Measurements from ENCODE around the gene PEAK1.
"Not testable (repeated sequence)": the region's sequence is repeated elsewhere in the genome, so short reads cannot be mapped to it uniquely, and the experiment has no call there.

PEAK1 gene

GRCh38 chr15:77183066-77183465 lies 236.8 kb downstream of the PEAK1 start:
- in situ Hi-C loops (cut with MboI; ENCODE audit: low sequenced_read_pairs): no loop called here

DNA sequence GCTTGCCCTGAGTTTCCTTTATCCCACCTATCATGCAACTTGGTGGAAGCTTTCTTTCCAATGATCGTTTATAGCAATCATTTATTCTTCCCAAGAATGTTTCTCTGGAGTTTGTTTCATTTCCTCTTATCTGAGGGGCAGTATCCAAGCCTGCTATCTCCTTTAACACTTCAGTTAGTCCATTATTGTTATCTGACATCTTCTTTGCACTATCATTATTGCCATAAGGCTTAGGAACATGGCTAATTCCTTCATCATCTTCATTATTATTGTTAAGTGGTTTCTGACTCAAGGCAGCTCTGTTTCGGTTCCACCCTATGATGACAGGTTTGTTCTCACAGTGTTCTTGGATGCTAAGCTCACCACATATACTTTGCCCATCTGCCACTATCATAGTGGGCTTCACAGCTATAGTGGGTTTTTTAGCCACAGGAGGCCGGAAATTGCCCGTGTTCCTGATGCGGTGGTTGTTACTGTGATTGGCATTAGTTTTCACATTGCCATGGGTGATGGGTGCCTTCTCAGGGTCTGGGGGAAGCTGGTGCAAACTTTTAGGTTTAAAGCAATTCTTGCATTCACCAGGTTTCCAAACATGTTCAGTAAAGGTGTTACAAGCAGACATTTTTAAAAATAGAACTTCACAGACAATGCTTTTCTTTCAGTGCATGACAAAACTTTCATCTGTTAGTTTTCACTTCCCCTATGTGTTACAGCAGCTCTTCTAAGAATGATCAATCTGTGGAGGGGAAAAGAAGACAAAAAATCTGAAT lies 238.4 kb downstream of the PEAK1 start:
- in situ Hi-C loops (cut with MboI; ENCODE audit: low sequenced_read_pairs): no loop called here

- in situ Hi-C loops (cut with MboI; ENCODE audit: low sequenced_read_pairs): no loop called here
Observed at GRCh38 chr15:77180757-77181156, 239.1 kb downstream of the PEAK1 start.

GRCh38 chr15:77180270-77180669 lies 239.6 kb downstream of the PEAK1 start:
- in situ Hi-C loops (cut with MboI; ENCODE audit: low sequenced_read_pairs): no loop called here

DNA sequence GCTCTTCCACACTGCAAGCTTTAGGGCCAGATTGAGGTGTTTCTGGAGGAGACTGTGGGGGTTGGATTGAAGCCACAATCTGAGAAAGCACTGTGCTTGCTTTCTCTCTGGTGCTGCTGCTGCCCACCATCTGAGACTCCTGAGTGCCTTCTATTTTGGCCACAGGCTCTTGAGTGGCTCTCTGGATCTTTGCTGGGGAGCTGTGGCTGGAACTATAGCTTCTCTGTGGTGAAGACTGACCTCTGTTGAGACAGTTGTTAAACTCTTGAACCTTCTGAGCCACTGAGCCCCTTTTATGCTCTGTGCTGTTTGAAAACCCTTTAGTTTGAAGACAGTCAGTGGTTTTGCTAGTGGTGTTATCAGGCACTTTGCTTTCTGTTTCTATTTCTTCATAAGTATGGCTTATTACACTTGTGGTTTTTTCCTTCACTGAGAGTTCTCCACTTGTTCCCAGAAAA lies 240.3 kb downstream of the PEAK1 start:
- in situ Hi-C loops (cut with MboI; ENCODE audit: low sequenced_read_pairs): no loop called here

DNA sequence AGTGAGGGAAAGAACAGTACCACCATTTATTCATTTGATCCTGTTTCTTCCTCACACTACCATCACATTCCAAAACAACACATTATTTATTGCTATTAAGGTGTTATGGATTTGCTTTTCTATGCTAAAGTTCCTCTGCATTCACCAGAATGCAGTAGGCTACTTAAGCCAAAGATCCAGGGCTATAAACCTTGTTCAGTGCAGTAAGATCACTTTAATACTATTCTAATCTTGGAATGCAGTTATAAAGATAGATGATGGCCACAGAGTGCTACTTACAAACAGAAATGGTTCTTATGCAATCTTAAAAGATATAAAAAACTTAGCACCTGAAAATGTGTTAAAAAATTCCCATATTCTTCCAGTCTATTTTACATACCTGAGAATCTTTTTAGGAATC lies 241.5 kb downstream of the PEAK1 start:
- in situ Hi-C loops (cut with MboI; ENCODE audit: low sequenced_read_pairs): no loop called here

GRCh38 chr15:77176148-77176547 lies 243.8 kb downstream of the PEAK1 start:
- in situ Hi-C loops (cut with MboI; ENCODE audit: low sequenced_read_pairs): not testable (repeated sequence)

DNA sequence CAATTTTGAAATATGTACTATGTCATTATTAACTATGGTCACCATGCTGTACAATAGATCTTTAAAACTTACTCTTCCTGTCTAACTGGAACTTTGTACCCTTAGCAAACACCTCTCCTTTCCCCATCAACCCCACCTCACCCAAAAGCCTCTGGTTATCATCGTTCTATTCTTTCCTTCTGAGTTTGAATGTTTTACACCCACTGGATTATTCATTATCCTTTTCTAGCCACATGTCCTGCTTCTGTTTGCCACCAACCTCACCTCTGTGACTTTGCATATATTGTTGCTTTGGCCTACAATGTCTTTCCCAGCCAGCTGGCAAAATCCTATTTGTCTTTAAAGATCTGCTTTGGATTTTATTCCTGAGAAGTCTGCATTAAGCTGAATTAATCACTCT lies 246.4 kb downstream of the PEAK1 start:
- in situ Hi-C loops (cut with MboI; ENCODE audit: low sequenced_read_pairs): no loop called here

- in situ Hi-C loops (cut with MboI; ENCODE audit: low sequenced_read_pairs): no loop called here
Observed at GRCh38 chr15:77171221-77171967, 248.5 kb downstream of the PEAK1 start.

DNA sequence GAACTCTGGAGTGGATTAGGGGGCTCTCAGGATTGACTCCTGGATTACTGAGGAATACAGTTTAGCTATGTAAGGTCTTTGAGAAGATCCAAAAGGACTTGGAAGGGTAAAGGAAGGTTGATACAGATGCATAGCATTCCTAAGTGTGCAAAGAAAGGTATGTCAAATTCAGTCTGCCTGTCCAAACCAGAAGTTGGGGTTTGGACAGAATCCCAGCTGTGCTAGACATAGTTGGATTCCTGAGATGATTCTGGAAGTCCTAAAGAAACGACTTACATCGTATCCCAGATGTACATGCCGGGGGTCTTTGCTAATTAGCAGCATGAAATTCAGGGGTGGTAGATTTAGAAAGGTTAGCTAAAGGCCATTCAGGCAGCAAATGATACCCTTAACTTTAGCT lies 251.3 kb downstream of the PEAK1 start:
- in situ Hi-C loops (cut with MboI; ENCODE audit: low sequenced_read_pairs): no loop called here

DNA sequence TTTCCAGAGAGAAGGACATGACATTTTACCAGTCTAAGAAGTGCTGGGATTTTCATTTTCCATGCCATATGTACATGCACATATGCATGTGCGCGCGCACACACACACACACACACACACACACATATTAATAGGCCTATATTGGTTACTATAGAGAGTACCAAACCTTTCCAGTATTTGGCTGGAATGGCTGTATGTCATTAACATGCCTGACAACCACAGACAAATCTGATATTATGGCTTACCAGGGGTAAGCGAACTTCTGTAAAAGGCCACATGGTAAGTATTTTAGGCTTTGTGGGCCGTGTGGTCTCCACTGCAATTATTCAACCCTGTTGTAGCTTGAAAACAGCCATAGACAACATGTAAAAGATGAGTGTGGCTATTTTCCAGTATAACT lies 251.8 kb downstream of the PEAK1 start:
- in situ Hi-C loops (cut with MboI; ENCODE audit: low sequenced_read_pairs): no loop called here

DNA sequence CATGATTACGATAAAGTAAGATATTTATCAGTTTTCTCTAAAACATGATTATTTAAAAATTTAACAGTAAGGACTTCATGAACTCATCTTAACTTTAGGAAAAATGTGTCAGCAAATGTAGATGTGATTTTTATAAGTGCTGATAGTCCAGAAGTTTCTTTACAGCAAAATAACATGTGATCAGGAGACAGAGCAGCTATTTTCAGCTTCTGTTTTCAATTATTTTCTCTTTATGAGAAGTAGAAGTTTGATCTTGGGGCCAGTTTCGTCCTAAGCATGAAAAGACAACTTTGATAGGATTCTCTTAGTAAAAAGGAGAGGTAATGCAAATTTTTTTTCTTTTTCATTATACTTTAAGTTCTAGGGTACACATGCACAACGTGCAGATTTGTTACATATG lies 252.5 kb downstream of the PEAK1 start:
- in situ Hi-C loops (cut with MboI; ENCODE audit: low sequenced_read_pairs): no loop called here

- in situ Hi-C loops (cut with MboI; ENCODE audit: low sequenced_read_pairs): no loop called here
Observed at GRCh38 chr15:77163781-77164384, 256.0 kb downstream of the PEAK1 start.

GRCh38 chr15:77162872-77163633 lies 256.9 kb downstream of the PEAK1 start:
- in situ Hi-C loops (cut with MboI; ENCODE audit: low sequenced_read_pairs): no loop called here

DNA sequence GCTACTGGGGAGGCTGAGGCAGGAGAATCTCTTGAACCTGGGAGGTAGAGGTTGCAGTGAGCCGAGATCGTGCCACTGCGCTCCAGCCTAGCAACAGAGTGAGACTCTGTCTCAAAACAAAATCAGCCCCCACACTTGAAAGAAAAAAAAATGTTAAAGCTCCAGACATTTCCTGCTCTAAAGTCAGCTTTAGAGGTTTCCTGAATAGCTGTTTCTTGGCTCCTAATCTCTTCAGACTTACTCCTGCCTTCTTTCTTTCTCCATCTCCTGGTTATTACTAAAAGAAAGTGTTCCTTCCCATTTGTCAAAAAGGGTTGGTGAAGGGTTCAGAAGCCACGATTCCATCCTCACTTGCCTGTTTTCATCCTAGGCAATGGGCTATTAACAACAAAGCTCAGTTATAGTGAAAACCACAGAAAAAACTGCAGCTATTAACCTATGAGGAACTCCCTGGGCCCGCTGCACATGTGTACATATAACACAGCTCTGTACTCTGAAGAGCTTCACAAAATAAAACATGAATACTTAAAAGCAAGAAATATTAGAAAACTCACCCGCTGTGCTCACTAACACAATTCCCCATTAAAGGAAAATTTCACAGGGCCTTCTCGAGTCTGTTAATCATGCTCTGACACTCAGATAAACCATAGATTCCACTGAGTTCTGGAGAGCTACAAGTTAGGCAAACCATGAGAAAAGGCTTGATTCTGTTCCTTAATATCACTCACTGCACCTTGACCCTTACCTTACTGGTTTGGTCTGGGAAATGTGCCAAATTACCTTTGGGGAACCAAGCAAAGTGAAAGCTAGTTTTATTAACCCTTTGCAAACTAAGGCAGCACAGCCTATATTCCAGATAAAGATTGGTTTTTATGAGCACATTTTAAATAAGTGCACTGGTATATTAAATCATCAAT lies 259.1 kb downstream of the PEAK1 start:
- in situ Hi-C loops (cut with MboI; ENCODE audit: low sequenced_read_pairs): no loop called here

DNA sequence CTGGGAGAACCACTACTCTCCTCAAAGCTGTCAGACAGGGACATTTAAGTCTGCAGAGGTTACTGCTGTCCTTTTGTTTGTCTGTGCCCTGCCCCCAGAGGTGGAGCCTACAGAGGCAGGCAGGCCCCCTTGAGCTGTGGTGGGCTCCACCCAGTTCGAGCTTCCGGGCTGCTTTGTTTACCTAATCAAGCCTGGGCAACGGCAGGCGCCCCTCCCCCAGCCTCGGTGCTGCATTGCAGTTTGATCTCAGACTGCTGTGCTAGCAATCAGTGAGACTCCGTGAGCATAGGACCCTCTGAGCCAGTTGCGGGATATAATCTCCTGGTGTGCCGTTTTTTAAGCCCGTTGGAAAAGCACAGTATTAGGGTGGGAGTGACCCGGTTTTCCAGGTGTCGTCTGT lies 263.9 kb downstream of the PEAK1 start:
- in situ Hi-C loops (cut with MboI; ENCODE audit: low sequenced_read_pairs): not testable (repeated sequence)

DNA sequence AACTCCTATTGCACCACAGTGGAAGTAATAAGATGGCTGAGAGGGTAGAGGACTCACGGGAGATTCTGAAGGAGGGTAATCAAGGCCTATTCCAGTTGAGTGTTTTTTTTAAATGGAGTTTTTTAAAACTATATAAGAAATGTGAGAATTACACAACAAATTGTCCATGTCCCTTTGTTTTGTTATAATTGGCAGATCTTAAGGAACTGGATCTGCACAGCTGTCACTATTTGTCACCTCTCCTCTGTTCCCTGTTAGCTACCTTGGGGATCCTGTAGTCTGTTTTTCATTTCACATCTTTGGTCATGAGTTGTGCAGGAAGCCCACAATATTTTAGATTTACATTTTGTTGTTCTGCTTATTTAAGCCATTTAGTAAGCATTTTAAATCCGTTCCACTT lies 271.7 kb downstream of the PEAK1 start:
- in situ Hi-C loops (cut with MboI; ENCODE audit: low sequenced_read_pairs): no loop called here

- in situ Hi-C loops (cut with MboI; ENCODE audit: low sequenced_read_pairs): no loop called here
Observed at GRCh38 chr15:77145370-77145769, 274.5 kb downstream of the PEAK1 start.

GRCh38 chr15:77144492-77145070 lies 275.3 kb downstream of the PEAK1 start:
- in situ Hi-C loops (cut with MboI; ENCODE audit: low sequenced_read_pairs): no loop called here

- in situ Hi-C loops (cut with MboI; ENCODE audit: low sequenced_read_pairs): no loop called here
Observed at GRCh38 chr15:77144026-77144425, 275.9 kb downstream of the PEAK1 start.
